ENCODE results near the gene METTL6.

Gene METTL6

DNA sequence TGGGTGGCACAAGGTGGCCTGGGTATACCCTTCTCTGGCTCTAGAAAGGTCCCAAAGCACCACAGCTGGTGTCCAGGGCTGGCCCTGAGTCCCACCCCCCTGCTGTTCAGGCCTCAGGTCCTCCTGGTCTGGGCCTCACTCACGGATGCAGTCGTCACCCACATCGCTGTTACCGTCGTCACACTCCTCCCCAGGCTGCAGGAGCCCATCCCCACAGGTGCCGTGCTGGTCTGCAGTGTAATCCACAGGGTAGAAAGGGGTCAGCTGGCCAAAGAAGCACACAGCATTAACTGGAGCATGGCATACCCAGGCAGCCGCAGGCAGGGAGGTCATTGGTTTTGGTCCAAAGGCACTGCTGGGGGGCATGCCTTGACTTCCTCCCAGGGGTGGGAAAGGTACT, 28.4 kb upstream of the METTL6 start:
- no peak for DNase-seq (ENCODE audit: low read depth in 1 of 2, low spot score in 1 of 2)
- no peak for TF ChIP-seq POLR2AphosphoS5 (IDR thresholded peaks at IDR 0.05; ENCODE audit: low read depth)
- TF ChIP-seq GABPA (IDR thresholded peaks at IDR 0.05; ENCODE audit: low read depth), result no peak
- TF ChIP-seq, protein P1, sequence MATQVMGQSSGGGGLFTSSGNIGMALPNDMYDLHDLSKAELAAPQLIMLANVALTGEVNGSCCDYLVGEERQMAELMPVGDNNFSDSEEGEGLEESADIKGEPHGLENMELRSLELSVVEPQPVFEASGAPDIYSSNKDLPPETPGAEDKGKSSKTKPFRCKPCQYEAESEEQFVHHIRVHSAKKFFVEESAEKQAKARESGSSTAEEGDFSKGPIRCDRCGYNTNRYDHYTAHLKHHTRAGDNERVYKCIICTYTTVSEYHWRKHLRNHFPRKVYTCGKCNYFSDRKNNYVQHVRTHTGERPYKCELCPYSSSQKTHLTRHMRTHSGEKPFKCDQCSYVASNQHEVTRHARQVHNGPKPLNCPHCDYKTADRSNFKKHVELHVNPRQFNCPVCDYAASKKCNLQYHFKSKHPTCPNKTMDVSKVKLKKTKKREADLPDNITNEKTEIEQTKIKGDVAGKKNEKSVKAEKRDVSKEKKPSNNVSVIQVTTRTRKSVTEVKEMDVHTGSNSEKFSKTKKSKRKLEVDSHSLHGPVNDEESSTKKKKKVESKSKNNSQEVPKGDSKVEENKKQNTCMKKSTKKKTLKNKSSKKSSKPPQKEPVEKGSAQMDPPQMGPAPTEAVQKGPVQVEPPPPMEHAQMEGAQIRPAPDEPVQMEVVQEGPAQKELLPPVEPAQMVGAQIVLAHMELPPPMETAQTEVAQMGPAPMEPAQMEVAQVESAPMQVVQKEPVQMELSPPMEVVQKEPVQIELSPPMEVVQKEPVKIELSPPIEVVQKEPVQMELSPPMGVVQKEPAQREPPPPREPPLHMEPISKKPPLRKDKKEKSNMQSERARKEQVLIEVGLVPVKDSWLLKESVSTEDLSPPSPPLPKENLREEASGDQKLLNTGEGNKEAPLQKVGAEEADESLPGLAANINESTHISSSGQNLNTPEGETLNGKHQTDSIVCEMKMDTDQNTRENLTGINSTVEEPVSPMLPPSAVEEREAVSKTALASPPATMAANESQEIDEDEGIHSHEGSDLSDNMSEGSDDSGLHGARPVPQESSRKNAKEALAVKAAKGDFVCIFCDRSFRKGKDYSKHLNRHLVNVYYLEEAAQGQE (IDR thresholded peaks at IDR 0.05; ENCODE audit: insufficient replicate concordance, low read depth), result no peak
- no peak for TF ChIP-seq SPI1 (IDR thresholded peaks at IDR 0.05; ENCODE audit: borderline replicate concordance, low read depth)
- TF ChIP-seq, protein P2, sequence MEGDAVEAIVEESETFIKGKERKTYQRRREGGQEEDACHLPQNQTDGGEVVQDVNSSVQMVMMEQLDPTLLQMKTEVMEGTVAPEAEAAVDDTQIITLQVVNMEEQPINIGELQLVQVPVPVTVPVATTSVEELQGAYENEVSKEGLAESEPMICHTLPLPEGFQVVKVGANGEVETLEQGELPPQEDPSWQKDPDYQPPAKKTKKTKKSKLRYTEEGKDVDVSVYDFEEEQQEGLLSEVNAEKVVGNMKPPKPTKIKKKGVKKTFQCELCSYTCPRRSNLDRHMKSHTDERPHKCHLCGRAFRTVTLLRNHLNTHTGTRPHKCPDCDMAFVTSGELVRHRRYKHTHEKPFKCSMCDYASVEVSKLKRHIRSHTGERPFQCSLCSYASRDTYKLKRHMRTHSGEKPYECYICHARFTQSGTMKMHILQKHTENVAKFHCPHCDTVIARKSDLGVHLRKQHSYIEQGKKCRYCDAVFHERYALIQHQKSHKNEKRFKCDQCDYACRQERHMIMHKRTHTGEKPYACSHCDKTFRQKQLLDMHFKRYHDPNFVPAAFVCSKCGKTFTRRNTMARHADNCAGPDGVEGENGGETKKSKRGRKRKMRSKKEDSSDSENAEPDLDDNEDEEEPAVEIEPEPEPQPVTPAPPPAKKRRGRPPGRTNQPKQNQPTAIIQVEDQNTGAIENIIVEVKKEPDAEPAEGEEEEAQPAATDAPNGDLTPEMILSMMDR (IDR thresholded peaks at IDR 0.05; ENCODE audit: insufficient read depth, low read length), result no peak
- no peaks in the 10 kb centered on the region for H3K27me3 ChIP-seq (ENCODE audit: insufficient read depth, poor library complexity, severe bottlenecking)
- H3K4me3 ChIP-seq (replicated peaks; ENCODE audit: insufficient read depth, low read length), result no peak overlapping the region
- H3K27ac ChIP-seq (replicated peaks), result no peak overlapping the region

DNA sequence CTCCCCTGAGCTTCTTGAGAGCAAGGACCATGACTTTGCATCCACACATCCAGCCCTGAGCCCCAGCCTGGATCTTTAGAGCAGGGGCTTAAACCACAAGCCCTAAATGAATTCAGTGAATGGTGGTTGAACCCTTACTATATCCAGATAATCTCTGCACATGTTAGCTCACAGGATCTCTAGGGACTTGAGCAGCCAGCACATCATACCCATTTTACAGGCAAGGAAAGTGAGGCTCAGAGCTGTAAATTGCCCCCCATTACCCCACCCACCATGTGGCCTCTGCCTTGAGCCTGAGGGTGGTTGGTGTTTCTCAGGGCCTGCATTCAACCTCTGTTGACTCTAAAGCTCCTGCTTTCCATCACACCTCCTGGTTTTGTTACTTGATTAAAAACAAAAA, 27.6 kb upstream of the METTL6 start:
- no peak overlapping the region for H3K27ac ChIP-seq (replicated peaks)
- H3K27me3 ChIP-seq (ENCODE audit: insufficient read depth, poor library complexity, severe bottlenecking), result no peaks in the 10 kb centered on the region
- DNase-seq (ENCODE audit: low read depth in 1 of 2, low spot score in 1 of 2), result no peak
- TF ChIP-seq, protein P2 (IDR thresholded peaks at IDR 0.05; ENCODE audit: insufficient read depth, low read length), result no peak
- TF ChIP-seq, protein P1 (IDR thresholded peaks at IDR 0.05; ENCODE audit: insufficient replicate concordance, low read depth), result no peak
- TF ChIP-seq POLR2AphosphoS5 (IDR thresholded peaks at IDR 0.05; ENCODE audit: low read depth), result no peak
- TF ChIP-seq GABPA (IDR thresholded peaks at IDR 0.05; ENCODE audit: low read depth), result no peak
- TF ChIP-seq SPI1 (IDR thresholded peaks at IDR 0.05; ENCODE audit: borderline replicate concordance, low read depth), result no peak
- no peak overlapping the region for H3K4me3 ChIP-seq (replicated peaks; ENCODE audit: insufficient read depth, low read length)

DNA sequence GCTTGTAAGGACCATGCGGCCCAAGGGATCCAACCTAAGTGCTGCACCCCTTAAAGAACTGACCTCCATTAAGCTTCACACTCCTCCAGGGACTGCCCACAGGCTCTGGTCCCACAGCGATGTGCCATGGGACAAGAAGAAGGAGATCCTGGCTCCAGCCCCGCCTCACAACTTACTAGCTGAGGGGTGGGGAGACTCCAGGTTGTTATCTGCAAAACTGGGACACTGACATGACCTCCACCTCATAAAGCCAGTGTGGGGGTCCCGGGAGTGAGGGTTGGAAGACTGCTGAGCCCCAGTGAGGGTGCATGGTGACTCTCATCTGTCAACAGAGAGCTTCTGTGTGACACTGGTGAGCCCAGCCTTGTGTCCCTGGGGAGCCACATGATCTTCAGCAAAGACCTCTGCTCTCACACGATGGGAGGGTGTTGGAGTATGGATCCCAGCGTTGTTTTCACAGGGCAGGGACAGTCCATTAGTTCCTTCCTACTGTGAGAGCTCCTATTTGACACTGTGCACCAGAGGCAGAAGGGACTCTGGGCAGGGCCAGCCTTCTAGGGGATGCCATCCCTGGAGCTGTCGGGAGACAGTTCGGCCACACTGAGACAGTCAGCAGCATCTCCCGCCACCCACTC, 26.8 kb upstream of the METTL6 start:
- Histone ChIP-seq H3K27me3 (ENCODE audit: insufficient read depth, poor library complexity, severe bottlenecking) (no peaks in the 10 kb centered on the region), H3K4me3 (replicated peaks; ENCODE audit: insufficient read depth, low read length) (no peak overlapping the region), H3K27ac (replicated peaks) (no peak overlapping the region)
- no peak for DNase-seq (ENCODE audit: low read depth in 1 of 2, low spot score in 1 of 2)
- TF ChIP-seq, protein P1 (IDR thresholded peaks at IDR 0.05; ENCODE audit: insufficient replicate concordance, low read depth), result no peak
- TF ChIP-seq, protein P2 (IDR thresholded peaks at IDR 0.05; ENCODE audit: insufficient read depth, low read length), result no peak
- TF ChIP-seq SPI1 (IDR thresholded peaks at IDR 0.05; ENCODE audit: borderline replicate concordance, low read depth), result no peak
- no peak for TF ChIP-seq POLR2AphosphoS5 (IDR thresholded peaks at IDR 0.05; ENCODE audit: low read depth)
- no peak for TF ChIP-seq GABPA (IDR thresholded peaks at IDR 0.05; ENCODE audit: low read depth)

All from HL-60 (cell line).